ENCODE results near the gene NIPAL3. TPM values are rescaled to one million over a fixed set of nuclear protein-coding genes. Genes with fewer than 3 reads are reported as not detected.
"Not testable (repeated sequence)": the region's sequence is repeated elsewhere in the genome, so short reads cannot be mapped to it uniquely, and the experiment has no call there.

The NIPAL3 gene
- total RNA-seq, 2 experiments from 2014 or later = 58.1 to 59.2 TPM

DNA sequence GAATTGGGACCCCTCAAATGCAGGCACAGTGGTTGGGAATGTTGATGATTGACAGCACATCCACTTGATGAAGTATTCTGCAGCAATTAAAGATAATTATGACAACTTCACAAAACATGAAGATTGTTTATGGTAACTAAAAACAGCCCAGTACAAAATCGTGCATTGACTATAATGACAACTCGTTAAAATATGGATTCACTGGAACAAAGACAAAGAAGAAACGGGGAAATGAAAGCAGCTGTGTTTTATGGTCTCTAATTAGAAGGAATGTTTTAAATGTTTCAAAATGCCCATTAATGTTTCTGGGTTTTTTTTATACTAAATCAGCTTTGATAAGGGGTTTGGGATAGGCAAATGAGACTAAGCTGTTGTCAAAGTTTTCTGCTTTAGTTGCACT lies 36.1 kb downstream of the NIPAL3 start:
- no peaks in the 10 kb centered on the region for H3K27me3 Mint-ChIP-seq (ENCODE audit: low read depth)
- H3K4me3 Mint-ChIP-seq = no peak overlapping the region
- intact Hi-C loops (cut with micrococcal nuclease) = no loop called here
- peaks cover 38% of the 10 kb centered on the region for H3K36me3 Mint-ChIP-seq (ENCODE audit: low read depth)
- DNase-seq = no peak
- CTCF ChIA-PET = interaction anchor here (1.0 kb wide), 1 partner anchor 36 kb away, joined by 3 read pairs; the partner anchor contains the start of gene NIPAL3
- peaks cover 2% of the 10 kb centered on the region for H3K4me1 Mint-ChIP-seq (ENCODE audit: low read depth)
- H3K9me3 Mint-ChIP-seq = no peaks in the 10 kb centered on the region
- no peak overlapping the region for H3K27ac Mint-ChIP-seq

DNA sequence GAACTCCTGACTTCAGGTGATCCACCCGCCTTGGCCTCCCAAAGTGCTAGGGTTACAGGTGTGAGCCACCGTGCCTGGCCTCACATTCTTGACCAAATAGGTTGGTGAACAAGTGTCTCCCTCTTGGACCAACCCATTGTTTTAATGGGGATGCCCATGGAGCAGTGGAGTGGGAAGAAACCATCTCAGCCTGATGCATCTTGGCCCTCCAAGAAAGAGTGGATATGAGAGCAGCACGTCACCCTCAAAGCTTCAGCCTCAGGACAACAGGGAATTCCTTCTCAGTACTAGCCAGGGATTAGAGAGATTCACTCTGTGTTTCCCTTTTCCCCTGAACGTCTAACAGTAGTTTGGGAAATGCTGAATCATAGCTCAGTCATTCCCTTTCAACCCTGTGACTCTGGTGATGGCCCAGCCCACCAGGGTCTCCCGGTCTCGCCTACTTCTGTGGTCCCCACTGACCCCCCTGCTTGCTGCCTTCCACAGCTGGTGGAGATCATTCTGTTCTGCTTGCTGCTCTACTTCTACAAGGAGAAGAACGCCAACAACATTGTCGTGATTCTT lies 37.4 kb downstream of the NIPAL3 start:
- no peak overlapping the region for H3K27ac Mint-ChIP-seq
- intact Hi-C loops (cut with micrococcal nuclease) = no loop called here
- no peaks in the 10 kb centered on the region for H3K9me3 Mint-ChIP-seq
- no peaks in the 10 kb centered on the region for H3K27me3 Mint-ChIP-seq (ENCODE audit: low read depth)
- peaks cover 36% of the 10 kb centered on the region for H3K36me3 Mint-ChIP-seq (ENCODE audit: low read depth)
- CTCF ChIA-PET = interaction anchor here (1.0 kb wide), 1 partner anchor 134 kb away, joined by 6 read pairs; no protein-coding TSS in a partner anchor
- H3K4me1 Mint-ChIP-seq (ENCODE audit: low read depth) = peaks cover 2% of the 10 kb centered on the region
- H3K4me3 Mint-ChIP-seq = no peak overlapping the region
- no peak for DNase-seq

DNA sequence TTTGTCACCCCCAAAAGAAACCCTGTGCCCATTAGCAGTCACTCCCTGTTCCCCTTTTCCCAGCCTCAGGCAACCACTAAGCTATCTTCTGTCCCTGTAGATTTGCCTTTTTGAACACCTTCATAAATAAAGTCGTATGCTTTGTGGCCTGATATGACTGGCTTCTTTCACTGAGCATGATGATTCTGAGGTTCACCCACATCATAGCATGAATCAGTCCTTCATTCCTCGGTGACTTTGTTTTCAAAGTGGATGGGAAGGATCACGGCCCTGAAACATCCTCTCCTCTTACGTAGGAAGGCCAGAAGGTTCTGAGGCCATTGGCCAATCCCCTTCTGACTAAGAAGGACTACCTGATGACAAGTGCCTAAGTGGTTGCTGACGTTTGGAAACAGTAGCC lies 39.1 kb downstream of the NIPAL3 start:
- peaks cover 44% of the 10 kb centered on the region for H3K36me3 Mint-ChIP-seq (ENCODE audit: low read depth)
- intact Hi-C loops (cut with micrococcal nuclease) = no loop called here
- H3K27ac Mint-ChIP-seq = no peak overlapping the region
- CTCF ChIA-PET = interaction anchor here (0.7 to 1.8 kb wide), 2 partner anchors 23 to 797 kb away, joined by 3 to 5 read pairs; no protein-coding TSS in a partner anchor
- H3K4me3 Mint-ChIP-seq = no peak overlapping the region
- no peak for DNase-seq
- no peaks in the 10 kb centered on the region for H3K27me3 Mint-ChIP-seq (ENCODE audit: low read depth)
- H3K9me3 Mint-ChIP-seq = no peaks in the 10 kb centered on the region
- H3K4me1 Mint-ChIP-seq (ENCODE audit: low read depth) = peaks cover 2% of the 10 kb centered on the region

DNA sequence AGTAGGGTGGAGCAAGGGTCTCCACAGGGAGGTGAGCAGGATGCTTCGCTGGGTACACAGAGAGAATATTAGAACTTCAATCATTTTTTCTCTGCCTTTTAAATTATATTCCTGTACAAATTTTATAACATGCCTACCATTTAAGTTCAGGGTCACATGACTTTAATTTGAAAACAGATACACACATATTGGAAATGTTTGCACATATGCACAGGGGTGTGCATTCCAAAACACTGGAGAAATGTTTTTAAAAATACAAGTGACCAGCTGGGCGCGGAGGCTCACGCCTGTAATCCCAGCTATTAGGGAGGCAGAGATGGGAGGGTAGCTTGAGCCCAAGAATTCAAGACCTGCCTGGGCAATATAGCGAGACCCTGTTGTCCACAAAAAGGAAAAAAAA lies 39.7 kb downstream of the NIPAL3 start:
- no peaks in the 10 kb centered on the region for H3K27me3 Mint-ChIP-seq (ENCODE audit: low read depth)
- CTCF ChIA-PET = interaction anchor here (1.8 kb wide), 1 partner anchor 23 kb away, joined by 5 read pairs; no protein-coding TSS in a partner anchor
- intact Hi-C loops (cut with micrococcal nuclease) = no loop called here
- no peak for DNase-seq
- H3K9me3 Mint-ChIP-seq = no peaks in the 10 kb centered on the region
- H3K4me3 Mint-ChIP-seq = no peak overlapping the region
- peaks cover 6% of the 10 kb centered on the region for H3K4me1 Mint-ChIP-seq (ENCODE audit: low read depth)
- peaks cover 44% of the 10 kb centered on the region for H3K36me3 Mint-ChIP-seq (ENCODE audit: low read depth)
- H3K27ac Mint-ChIP-seq = no peak overlapping the region

DNA sequence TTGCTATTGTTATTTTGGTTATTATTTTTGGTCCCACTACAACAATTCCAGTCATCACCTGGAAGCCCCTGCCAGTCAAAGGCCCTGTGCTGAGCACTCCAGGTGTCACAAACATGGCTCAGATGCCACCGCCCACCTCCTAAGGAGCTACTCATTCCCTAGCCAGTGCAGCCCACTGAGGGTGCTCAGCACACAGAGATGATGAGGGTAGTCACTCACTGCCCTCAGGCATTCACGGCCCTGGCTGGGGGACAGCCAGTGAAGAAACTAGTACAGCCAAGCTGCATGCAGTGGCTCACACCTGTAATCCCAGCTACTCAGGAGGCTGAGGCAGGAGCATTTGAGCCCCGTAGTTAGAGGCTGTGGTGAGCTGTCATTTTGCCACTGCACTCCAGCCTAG lies 42.3 kb downstream of the NIPAL3 start:
- H3K9me3 Mint-ChIP-seq = peaks cover 12% of the 10 kb centered on the region
- no peaks in the 10 kb centered on the region for H3K27me3 Mint-ChIP-seq (ENCODE audit: low read depth)
- H3K27ac Mint-ChIP-seq = no peak overlapping the region
- peaks cover 59% of the 10 kb centered on the region for H3K36me3 Mint-ChIP-seq (ENCODE audit: low read depth)
- CTCF ChIA-PET = interaction anchor here (0.7 to 2.6 kb wide), 3 partner anchors 15 to 259 kb away, joined by 4 to 13 read pairs (median 6); no protein-coding TSS in a partner anchor
- peaks cover 13% of the 10 kb centered on the region for H3K4me1 Mint-ChIP-seq (ENCODE audit: low read depth)
- no peak overlapping the region for H3K4me3 Mint-ChIP-seq
- no peak for DNase-seq
- intact Hi-C loops (cut with micrococcal nuclease) = no loop called here

DNA sequence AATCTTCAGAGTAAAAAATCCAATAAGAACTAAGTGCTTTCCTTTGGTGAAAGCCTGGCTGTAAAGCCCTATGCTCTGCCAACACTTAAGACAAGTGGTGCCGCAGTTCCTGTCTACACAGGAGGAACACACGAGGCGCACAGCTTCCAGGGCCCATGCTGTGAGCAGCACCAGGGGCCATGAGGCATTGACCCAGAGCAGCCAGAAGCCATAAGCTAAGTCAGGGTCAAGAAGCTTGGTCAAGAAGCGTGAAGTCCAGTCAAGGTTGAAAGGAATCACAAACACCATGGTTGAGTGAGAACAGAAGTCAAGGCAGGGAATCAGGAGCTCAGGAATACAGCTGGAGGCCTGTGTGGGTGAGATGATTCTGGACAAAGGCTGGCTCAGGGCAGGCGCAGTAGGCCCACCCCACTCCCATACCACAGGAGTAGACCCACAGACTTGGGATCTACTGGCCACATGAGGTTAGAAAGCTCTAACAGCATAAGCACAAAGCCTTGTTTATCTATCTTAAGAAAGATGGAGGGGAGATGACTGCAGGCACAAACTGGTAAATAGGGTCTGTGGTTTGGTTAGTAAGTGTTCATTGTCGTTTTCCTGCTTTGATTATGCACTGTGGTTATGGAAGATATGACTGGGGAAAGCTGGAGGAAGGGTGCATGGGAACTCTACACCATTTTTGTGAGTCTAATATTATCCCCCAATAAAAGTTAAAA lies 44.1 kb downstream of the NIPAL3 start:
- CTCF ChIA-PET = interaction anchor here (0.6 to 1.2 kb wide), 3 partner anchors 11 to 534 kb away, joined by 3 to 4 read pairs (median 3); partner anchors contain the start of gene NIPAL3
- intact Hi-C loops (cut with micrococcal nuclease) = no loop called here
- Mint-ChIP-seq H3K27me3 (ENCODE audit: low read depth) (no peaks in the 10 kb centered on the region), H3K9me3 (peaks cover 12% of the 10 kb centered on the region), H3K4me3 (no peak overlapping the region), H3K27ac (no peak overlapping the region), H3K36me3 (ENCODE audit: low read depth) (peaks cover 61% of the 10 kb centered on the region), H3K4me1 (ENCODE audit: low read depth) (peaks cover 29% of the 10 kb centered on the region)
- DNase-seq = no peak

DNA sequence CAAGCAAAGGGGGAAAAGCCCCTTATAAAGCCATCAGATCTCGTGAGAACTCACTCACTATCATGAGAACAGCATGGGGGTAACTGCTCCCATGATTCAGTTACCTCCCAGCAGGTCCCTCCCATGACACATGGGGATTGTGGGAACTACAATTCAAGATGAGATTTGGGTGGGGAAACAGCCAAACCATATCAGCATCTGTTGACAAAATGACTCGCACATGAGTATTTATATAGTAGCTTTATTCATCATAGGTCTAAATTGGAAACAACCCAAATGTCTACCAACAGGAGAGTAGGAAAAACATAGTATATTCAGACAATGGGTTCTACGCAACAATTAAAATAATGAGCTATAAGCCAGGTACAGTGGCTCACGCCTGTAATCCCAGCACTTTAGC lies 46.5 kb downstream of the NIPAL3 start:
- CTCF ChIA-PET = interaction anchor here (1.1 kb wide), 1 partner anchor 65 kb away, joined by 3 read pairs; no protein-coding TSS in a partner anchor

DNA sequence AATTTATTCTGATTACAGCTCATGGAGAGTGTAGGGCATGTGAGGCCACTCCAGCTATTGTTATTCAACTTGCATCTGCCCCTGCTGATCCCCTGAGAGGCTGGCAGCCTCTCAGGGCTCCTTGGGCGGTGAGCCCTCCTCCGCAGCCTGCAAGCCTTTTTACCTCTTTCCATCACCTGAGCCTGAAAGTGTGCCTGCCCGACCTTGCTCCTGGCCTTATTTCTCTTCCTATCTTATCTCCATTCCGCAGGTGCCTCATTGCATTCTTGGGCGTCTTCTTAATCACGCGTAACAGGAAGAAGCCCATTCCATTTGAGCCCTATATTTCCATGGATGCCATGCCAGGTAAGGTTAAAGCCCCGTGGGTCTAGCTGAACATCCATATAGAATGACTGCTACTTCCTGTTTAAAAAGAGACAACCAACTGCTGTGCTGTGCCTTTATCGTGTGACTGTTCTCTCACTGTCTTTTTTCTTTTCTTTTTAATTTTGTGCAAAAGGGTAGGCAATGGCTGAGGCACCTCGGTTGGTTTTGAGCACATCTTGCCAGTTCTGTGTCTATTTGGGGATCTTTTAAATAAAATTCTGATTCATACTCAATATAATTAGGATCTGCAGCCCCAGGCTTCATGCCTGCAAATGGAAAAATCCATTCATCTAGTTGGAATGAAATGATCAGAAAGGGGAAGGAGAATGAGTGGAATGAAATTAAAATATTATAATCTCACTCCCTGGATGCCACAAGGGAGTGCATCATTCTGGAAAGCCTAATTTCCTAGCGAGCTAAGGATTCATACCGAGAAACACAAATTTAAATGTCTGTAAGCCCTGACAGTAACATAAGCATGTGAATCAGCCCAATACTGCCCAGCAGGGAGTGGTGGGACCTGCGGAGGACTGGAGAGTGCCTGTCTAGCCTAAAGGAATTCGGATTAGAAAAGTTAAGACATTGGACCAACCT lies 48.5 kb downstream of the NIPAL3 start:
- H3K9me3 Mint-ChIP-seq = peaks cover 12% of the 10 kb centered on the region
- no peak overlapping the region for H3K4me3 Mint-ChIP-seq
- no peak for DNase-seq
- CTCF ChIA-PET = interaction anchor here (0.6 to 1.8 kb wide), 6 partner anchors 13 to 314 kb away, joined by 3 to 16 read pairs (median 3); partner anchors contain the start of gene NIPAL3
- H3K4me1 Mint-ChIP-seq (ENCODE audit: low read depth) = peaks cover 36% of the 10 kb centered on the region
- peaks cover 54% of the 10 kb centered on the region for H3K36me3 Mint-ChIP-seq (ENCODE audit: low read depth)
- H3K27ac Mint-ChIP-seq = peak overlapping the region; percentile 81
- intact Hi-C loops (cut with micrococcal nuclease) = no loop called here
- H3K27me3 Mint-ChIP-seq (ENCODE audit: low read depth) = no peaks in the 10 kb centered on the region

More for the DNA sequence above, 46.5 kb downstream of the NIPAL3 start:
- H3K9me3 Mint-ChIP-seq = peaks cover 12% of the 10 kb centered on the region
- peaks cover 57% of the 10 kb centered on the region for H3K36me3 Mint-ChIP-seq (ENCODE audit: low read depth)
- intact Hi-C loops (cut with micrococcal nuclease); H3K4me3 Mint-ChIP-seq; H3K27me3 Mint-ChIP-seq (ENCODE audit: low read depth); DNase-seq: not testable (repeated sequence)
- peak overlapping the region; percentile 9 for H3K27ac Mint-ChIP-seq
- peaks cover 32% of the 10 kb centered on the region for H3K4me1 Mint-ChIP-seq (ENCODE audit: low read depth)

DNA sequence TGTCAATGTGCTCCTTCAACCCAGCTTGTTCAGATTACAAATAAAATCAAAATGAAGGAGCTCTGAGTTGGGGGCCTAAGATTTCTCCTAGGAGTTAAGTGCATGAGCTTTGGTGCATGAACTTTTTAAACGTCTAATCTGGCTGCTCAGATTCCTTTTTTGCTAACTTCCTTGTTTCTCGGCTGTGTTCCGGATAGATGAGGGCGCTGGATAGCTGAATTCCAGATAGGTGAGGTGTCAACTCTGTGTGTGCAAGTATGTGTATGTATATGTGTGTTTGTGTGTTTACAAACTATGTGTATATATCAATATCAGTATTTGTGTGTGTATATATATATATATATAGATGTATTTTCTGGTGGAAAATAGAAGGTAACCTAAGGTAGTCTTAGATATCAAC lies 49.5 kb downstream of the NIPAL3 start:
- Mint-ChIP-seq H3K4me1 (ENCODE audit: low read depth) (peaks cover 29% of the 10 kb centered on the region), H3K9me3 (peaks cover 12% of the 10 kb centered on the region), H3K27ac (no peak overlapping the region), H3K36me3 (ENCODE audit: low read depth) (peaks cover 47% of the 10 kb centered on the region), H3K27me3 (ENCODE audit: low read depth) (no peaks in the 10 kb centered on the region), H3K4me3 (no peak overlapping the region)
- CTCF ChIA-PET = interaction anchor here (1.3 kb wide), 1 partner anchor 315 kb away, joined by 3 read pairs; no protein-coding TSS in a partner anchor
- DNase-seq = no peak
- intact Hi-C loops (cut with micrococcal nuclease) = no loop called here

DNA sequence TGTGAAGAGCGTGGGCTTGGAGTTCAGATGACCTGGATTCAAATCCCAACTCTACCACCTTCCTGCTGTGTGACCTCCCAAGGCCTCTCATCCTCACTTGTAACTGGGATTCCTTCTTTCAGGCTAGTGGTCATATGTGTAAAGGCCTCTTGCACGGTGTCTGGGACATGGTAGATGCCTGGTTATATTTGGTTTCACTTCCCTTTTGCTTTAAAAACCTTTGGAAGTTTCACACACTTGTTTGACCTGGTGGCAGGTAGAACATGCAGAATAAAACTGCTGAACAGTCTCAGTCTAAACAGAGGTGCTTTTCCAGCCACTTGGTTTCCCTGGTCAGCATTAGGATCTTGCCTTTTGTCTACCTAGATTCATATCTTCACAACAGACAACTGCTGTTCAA lies 50.0 kb downstream of the NIPAL3 start:
- H3K4me1 Mint-ChIP-seq (ENCODE audit: low read depth) = peaks cover 29% of the 10 kb centered on the region
- peaks cover 41% of the 10 kb centered on the region for H3K36me3 Mint-ChIP-seq (ENCODE audit: low read depth)
- no peak overlapping the region for H3K27ac Mint-ChIP-seq

DNA sequence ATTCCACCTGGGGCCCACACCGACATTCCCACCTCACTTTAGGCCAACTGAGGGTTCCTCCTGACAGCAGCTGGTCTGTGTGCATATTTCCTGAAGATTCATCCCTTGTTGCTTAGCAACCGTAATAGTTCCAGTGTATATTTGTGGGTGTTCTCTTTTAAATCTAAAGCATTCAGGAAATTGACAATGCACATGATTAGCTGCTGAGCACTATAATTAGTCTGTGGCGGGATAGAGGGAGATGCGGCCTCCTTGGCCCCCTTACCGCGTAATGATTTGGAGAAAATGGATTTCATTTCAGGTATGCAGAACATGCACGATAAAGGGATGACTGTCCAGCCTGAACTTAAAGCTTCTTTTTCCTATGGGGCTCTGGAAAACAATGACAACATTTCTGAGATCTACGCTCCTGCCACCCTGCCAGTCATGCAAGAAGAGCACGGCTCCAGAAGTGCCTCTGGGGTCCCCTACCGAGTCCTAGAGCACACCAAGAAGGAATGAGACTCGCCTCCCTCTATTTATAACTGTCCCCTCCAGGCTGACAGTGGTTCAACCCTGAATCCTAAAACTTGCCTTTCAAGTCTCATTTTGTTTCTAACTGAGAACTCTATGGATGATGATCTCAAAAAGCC lies 53.2 kb downstream of the NIPAL3 start:
- Mint-ChIP-seq H3K36me3 (ENCODE audit: low read depth) (peaks cover 18% of the 10 kb centered on the region), H3K4me3 (no peak overlapping the region)
- CTCF ChIA-PET = interaction anchor here (1.4 kb wide), 1 partner anchor 118 kb away, joined by 3 read pairs; no protein-coding TSS in a partner anchor

More for the DNA sequence above, 50.0 kb downstream of the NIPAL3 start:
- intact Hi-C loops (cut with micrococcal nuclease) = no loop called here
- Mint-ChIP-seq H3K9me3 (peaks cover 11% of the 10 kb centered on the region), H3K4me3 (no peak overlapping the region), H3K27me3 (ENCODE audit: low read depth) (no peaks in the 10 kb centered on the region)
- DNase-seq = no peak
- CTCF ChIA-PET = interaction anchor here (1.3 kb wide), 1 partner anchor 315 kb away, joined by 3 read pairs; no protein-coding TSS in a partner anchor

More for the DNA sequence above, 53.2 kb downstream of the NIPAL3 start:
- no peaks in the 10 kb centered on the region for H3K27me3 Mint-ChIP-seq (ENCODE audit: low read depth)
- no peak for DNase-seq
- H3K9me3 Mint-ChIP-seq = no peaks in the 10 kb centered on the region
- no peak overlapping the region for H3K27ac Mint-ChIP-seq
- intact Hi-C loops (cut with micrococcal nuclease) = no loop called here
- H3K4me1 Mint-ChIP-seq (ENCODE audit: low read depth) = peaks cover 16% of the 10 kb centered on the region

Data from activated naive CD4-positive, alpha-beta T cell treated with anti-CD3 and anti-CD28 coated beads for 36 hours (primary cell).